CD4-positive, alpha-beta T cell treated with Interleukin-4 for 1 hour (primary cell): ENCODE measurements around the gene CBFA2T3.
"Not testable (repeated sequence)": the region's sequence is repeated elsewhere in the genome, so short reads cannot be mapped to it uniquely, and the experiment has no call there.

Experiments
- DNase-seq, 2 donors: peaks; one replicate each; pipeline ENCODE4 v3.0.0-alpha.2; 2020 to 2022

The CBFA2T3 gene

DNA sequence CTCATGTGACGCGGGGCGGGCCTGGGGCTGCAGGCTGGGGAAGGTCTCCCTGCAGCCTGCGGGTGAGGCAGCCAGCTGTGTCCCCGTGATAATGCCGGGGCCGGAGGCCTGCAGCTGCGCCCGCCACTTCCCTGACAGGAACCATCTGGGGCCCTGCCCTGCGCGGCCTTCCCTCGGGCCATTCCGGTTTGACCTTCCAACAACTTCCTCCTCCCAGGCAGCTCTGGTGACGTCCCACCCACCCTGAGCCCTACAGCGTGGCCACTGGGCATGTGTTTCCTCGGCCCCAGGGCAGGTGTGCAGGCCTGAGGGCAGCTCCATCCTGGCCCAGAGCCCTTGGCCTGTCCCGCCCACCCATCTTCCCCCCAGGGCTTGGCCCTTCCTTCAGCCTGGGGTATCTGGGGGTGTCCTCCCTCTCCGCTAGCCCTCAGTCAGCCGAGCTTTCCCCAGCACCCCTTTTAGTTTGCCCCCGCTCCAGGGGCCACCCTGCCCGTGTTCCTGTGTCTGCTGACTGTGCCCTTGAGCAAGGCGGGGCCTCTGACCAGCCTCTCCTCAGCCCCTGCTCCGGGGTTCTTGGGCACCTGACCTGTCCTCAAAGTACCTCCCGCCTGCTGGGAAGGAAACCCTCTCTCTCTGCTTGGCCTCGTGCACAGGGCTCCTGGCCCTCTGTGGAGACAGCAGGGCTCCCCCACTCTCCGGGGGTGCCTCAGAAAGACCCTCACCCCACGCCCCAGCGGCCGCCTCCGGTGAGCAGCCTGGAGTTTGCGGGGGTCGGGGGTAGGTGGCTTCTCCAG is at the start of gene CBFA2T3:
CBFA2T3 (minus strand) TSS at position 190 of the 794 bp plus-strand sequence. CDS start 400 bp downstream, outside the sequence.
- peak in 1 of 2 donors; percentile 59 for DNase-seq

DNA sequence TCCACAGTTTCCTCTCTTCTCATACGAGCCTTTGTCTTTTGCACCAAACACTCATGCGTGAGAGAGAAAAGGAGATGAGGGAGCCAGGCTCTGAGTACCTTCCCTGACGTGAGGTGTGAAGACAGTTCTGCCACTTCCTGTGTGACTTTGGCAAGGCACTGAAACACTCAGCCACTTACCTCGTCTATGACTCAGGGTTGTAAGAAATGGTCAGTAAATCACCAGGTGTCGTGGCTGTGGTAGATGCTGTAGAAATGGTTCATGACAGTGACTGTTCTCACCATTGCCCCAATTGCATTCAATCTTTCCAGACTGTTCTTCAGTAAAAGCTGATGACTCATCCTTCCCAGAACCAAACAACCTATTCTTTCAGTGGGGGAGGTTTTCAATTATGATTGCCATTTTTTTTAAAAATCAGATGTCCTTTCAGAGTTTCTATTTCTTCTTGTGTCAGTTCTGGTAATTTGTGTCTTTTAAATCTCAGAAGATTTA is 49.2 kb upstream of the CBFA2T3 start:
- DNase-seq: peak; percentile 58 to 60

DNA sequence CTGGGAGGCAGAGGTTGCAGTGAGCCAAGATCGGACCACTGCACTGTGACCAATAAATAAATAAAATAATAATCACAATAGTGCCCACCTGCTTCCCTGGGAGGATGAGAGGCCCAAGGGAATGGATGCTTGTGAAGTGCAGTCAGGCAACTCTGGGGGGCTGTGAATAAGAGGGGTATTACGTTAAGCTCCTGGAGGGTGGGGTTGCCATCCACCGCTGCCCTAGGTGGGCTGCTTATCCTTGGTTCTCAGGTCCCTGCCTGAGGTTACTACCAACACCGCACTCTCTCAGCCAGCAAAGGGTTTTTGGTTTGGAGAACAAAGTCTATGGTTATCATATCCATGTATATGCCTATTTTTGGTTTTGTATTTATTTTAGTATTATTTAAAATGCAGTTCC is 48.6 kb upstream of the CBFA2T3 start:
- no peak for DNase-seq

DNA sequence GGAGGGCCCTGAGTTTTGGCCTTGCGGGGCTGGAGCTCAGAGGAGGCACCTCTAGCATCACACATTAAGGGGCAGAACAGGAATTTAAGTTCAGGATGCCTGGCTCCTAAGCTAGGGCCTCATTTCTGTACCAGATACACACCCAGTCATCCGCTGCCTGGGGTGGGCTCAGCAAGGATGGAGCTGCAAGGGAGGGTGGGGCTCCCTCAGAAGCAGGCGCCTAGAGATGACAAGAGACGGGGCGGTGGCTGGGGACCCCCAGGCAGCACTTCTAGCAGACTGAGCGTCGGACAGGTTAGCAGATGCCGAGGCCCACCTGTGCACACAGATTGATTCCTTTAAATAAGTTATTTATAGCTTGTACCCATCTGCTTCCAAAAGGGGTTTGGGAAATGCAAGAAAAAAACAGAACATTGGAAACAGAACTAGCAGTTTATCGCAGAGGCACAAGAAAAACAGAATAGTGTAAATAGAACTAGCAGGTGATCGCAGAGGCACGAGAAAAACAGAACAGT is 47.6 kb upstream of the CBFA2T3 start:
- DNase-seq: no peak

DNA sequence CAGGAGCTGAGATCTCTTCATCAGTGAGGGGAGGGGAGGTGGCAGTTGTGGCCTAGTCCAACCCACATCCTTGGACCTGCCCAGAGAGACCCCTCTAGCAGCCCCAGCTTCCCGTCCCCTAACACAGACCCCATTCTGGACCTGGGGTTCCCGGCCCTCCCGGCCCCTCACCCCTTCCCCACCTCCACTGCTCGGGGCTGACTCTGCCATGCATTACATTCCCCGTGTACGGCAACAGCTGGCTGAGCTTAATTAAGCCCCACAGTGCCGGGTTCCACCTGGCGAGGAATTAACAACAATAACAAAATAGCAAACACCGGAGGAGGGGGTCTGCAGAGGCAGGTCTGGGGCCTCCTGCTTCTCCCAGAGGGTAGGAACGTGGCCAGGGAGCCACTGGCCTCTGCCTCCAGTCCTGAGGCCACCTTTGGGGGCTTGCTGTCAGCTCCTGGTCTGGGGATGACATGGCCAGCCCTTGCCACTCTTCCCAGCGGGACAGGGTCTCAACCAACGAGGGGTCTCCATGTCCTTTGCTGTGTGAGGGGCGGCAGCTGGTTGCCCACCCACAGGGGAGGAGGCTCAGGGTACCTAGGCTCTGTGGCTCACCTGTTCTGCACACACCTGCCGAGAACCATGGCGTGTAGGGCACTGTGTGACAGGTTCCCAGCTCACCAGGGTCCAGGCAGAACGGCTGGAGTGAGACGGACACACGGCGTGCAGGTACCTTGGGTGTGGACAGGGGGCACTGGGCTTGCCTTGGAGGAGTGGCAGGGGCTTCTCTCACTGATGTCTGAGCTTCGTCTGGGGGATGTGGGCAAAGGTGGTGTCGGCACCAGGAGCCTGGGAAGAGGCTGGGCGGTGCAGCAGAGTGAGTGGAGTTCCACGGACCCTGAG is 46.9 kb upstream of the CBFA2T3 start:
- DNase-seq: no peak

DNA sequence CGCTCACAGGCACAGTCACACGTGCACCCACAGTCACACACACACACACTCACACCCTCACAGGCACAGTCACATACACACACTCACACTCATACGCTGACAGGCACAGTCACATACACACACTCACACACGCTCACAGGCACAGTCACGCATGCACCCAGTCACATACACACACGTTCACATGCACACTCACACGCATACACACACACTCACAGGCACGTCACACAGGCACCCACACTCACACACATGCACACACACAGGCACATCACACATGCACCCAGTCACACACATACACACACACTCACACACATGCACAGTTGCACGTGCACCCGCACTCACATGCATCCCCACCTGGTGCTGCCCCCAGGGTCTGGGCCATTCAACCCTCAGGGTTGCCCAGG is 46.1 kb upstream of the CBFA2T3 start:
- DNase-seq: no peak

DNA sequence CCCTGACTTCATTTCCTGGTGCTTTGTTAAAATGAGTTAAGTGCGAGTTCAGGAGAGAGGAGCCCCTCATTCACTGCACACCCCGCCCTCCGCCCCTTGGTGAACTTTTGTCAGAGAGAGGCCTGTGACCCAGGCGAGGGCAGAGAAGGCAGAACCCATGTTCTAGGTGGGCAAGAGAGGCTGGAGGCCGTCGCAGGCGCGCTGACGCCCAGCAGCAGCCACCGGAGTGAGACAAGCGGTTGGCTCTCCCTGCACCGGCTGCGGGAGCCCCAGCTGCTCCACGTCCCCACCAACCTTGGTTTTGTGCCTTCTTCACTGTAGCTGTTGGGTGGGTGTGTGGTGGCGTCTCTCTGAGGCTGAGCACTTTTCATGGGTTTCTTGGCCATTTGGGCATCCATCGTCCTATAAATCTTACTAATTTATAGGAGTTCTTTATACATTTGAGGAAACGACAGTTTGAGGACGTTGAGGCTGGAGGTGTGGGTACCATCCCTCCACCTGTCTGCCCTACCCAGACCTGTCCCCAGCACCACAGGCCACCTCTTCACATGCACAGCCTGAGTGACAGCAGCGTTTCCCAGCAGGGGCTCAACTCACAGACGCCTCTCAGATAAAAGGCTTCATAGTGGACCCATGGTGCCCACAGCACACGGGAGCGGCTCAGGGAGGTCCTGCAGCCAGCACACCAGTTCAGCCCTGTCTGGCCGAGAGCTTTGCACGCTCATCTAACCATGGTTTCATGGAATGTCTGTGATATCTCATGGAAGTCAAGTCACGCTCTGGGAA is 45.2 kb upstream of the CBFA2T3 start:
- no peak for DNase-seq

DNA sequence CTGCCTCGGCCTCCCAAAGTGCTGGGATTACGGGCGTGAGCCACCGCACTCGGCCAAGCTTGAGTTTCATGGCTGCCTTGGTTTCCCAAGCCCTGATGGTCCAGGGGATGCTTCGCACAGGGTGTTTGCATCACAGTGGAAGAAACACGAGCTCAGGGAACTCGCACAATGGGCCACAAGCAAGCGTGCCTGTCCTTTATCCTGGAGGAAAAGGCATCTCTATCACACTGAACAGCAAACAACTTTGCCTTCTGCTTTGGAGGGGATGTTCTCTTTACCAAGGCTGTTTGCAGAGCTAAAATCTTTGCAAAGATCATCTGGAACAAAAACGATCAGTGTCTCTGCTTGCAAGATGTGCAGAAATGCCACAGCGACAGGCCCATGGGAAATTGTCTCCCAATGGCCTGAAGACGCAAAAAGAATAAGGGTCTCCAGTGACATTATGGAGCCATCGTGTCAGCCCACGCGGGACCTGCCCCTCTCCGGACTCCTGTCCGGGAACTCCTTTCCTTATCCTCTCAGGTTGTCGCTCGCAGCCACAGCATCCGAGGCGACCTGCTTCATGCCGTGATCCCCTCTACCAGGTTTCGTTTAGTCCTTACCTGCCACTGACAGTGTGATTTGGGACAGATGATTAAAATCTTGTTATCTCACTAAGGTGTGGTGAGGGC is 44.1 kb upstream of the CBFA2T3 start:
- no peak for DNase-seq

DNA sequence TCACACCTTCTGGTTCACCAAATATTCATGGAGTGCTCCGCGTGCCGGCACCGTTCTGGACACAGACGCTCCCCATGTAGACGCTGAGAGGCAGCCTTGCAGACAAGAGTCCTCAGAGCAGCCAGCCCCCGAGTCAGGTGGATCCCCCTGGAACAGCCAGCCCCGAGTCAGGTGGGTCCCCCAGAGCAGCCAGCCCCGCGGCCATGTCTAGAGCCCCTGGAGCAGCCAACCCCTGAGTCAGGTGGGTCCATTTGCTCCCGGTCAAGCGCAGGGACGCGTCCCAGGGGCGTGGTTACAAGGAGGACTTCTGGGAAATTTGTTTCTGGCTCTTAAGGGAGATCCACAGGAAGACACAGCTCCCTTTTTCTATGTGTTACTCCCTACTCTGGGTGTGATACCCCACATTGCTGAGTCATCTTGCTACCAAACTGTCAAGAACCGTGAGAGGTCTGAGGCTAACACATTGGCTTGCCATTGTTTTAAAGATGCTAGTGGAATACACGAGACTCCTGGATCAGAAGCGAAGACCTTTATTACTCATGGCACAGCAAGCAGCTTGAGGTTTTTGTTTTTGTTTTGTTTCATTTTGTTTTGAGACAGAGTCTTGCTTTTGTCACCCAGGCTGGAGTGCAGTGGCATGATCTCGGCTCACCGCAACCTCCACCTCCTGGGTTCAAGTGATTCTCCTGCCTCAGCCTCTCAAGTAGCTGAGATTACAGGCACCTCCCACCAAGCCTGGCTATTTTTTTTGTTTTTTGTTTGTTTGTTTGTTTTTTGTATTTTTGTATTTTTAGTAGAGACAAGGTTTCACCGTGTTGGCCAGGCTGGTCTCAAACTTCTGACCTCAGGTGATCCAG is 43.3 kb upstream of the CBFA2T3 start:
- DNase-seq: peak in 1 of 2 donors; percentile 22

DNA sequence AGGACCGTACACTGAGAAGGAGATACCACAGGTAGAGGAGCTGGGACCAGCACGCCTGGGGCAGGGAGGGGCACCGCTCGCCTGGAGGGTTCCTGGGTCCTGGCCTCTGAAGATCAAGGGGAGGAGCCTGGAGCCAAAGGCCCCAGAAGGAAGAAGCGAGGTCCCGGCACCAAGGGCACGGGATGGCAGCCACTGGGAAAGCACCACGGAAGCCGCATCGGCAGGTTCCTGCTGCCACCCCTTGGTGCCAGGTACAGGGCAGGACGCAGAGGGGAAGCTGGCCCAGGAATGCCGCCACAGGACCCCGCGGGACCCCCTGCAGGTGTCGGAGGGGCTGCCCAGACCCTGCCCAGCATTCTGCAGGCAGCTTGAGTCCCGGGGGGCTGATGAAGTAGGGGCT is 42.5 kb upstream of the CBFA2T3 start:
- no peak for DNase-seq

DNA sequence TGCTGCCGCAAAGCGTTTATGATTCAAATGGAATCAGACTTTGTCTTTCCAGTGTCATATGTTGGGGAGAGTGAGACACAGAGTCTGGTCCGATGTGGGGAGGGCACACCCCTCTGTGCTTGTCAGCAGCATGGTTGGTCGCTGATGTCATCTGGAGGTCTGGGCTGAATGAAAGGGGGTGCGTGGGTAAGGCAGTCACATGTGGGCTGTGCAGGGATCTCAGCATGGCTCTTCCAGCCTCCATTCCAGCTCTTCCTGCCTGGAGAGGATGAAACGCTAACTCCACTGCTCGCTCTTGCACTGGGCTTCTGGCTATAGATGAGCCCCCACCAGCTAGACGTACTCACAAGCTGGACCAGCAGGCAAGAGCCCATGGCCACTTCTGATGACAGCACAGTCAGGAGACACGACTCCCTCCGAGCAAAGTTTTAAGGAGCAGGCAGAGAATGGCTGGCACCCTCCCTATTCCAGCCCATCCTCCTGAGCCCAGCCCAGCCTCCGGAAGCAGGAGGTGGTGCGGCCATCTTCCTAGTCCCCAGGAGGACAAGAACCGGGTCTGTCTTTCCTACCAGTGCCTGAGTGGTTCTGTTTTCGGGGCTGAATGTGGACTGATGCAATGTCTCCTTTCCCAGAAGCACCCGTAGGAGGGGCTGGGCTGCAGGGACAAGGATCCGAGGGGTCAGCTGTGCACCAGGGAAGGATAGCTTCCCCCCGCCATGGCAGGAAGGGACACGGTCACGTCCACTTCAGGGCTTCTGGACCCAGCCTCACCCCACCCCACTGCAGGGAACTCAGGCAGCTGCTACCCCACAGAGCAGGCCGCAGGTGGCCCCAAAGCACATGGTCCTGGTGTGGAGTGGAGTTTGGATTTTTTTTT is 41.5 kb upstream of the CBFA2T3 start:
- DNase-seq: no peak

DNA sequence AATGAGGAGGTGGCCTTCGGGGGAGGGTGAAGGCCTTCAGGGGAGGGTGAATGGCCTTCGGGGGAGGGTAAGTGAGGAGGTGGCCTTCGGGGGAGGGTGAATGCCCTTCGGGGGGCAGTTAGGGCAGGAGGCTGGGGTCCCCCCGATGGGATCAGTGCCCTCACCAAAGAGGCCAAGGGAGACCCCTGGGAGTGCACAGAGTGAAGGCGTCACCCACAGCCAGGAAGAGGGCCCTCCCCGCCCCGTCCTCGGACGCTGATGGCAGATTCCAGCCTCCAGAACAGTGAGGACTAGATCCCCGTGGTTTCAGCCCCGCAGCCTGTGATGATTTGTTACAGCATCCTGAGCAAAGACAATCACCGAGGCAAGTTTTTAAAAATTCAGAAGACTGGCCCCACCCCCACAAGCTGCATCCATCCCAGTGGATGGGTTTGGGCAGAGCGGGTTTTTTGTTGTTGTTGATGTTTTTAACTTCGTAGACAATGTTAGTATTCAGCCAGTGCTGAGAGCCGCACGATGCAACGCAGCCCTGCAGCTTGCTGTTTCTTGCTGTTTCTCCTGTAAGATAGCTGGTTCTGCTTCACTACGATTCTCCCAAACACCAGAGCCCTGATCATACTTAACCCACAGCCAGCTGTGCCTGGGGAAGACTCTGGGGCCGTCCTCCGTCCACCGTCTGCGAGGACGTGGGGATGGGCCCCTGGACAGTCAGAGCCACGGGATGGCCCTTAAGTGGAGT is 40.7 kb upstream of the CBFA2T3 start:
- DNase-seq: no peak

DNA sequence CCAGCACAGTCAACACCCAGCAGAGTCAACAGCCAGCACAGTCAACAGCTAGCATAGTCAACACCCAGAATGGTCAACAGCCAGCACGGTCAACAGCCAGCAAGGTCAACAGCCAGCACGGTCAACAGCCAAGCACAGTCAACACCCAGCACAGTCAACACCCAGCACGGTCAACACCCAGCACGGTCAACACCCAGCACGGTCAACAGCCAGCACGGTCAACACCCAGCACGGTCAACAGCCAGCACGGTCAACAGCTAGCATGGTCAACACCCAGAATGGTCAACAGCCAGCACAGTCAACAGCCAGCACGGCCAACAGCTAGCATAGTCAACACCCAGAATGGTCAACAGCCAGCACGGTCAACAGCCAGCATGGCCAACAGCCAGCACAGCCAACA is 39.6 kb upstream of the CBFA2T3 start:
- not testable (repeated sequence) for DNase-seq

DNA sequence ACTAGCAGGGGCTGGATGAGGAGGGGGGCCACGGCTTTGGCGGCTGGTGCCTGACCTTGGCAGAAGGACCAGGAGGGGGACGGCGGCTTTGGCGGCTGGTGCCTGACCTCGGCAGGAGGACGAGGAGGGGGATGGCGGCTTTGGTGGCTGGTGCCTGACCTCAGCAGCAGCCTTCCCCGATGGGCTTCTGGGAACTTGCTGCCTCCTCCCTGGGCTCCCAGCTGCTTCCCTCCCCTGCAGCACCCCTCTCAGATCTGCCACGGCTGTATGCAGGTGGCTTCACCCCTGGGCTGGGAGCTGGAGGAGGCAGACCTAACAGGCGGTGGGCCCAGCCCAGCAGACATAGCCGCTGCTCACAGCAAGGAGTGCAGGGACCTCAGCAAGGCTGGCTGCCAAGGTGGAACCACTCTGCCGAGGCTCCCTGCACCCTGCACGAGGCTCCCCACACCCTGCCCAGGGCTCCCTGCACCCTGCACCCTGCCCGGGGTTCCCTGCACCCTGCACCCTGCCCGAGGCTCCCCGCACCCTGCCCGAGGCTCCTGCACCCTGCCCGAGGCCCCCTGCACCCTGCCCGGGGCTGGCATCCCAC is 38.4 kb upstream of the CBFA2T3 start:
- no peak for DNase-seq

DNA sequence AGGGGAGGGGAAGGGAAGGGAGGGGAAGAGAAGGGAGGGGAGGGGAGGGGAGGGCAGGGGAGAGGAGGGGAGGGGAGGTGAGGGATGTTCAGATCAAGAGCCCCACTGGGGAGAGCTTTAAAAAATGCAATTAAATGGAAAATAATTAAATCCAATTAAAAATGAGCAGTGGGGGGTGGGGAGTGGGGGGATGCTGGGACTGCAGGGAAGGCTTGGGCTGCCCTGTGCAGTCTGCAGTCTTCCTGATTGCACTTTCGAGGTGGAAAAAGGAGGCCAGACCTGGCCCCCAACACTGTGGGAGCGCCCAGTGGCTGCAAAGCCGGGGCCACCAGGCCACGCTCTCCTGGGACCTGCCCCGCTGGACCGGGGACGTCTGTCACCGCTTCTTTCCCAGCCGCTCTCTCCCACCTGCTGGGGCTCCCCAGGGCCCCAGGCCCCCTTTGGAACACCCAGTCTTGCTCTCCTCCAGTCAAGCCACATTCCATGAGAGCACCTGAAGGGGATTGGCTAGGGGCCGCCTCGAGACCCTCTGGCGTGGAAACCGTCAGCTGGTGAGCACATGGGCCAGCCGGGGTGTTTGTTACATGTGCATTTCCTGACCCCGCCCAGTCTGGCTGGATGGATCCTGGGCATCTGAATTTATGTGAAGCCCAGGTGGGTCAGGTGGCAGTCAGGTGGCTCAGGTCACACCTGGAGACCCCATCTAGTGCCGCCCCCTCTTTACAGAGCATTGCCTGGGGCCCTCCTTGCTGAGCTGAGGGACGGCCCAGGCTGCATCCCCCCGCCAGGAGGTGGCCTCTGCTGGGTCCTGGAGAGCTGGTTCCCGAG is 37.6 kb upstream of the CBFA2T3 start:
- DNase-seq: no peak

DNA sequence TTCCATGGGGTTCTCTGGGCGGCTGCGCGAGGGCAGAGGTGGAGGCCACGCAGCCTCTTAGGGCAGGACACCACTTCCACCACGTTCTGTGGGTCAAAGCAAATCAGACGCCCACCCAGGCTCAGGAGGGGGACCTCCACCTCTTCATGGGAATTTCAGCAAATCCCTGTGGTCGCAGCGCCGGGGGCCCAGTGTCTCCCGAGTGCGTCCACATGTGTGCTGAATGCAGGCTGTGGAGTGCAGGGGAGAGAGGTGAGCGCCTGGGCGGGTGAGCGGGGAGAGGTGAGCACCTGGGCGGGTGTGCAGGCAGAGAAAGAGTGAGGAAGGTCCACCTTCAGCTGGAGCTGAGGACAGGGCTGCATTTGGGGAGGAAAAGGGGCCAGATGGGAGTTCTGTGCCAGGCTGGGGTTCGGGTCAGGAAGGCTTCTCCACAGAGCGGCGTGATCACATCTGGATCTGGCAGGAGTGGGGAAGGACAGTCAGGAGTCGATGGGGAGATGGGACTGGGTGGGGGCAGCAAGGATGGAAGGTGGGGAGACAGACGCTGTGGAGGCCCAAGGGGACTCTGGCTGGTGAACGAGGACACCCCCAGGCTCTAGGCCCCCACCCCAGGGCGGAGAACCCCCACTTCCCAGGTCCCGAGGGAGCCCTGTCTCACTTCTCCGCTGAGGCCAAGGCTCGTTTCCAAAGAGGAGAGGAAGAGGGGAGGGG is 36.8 kb upstream of the CBFA2T3 start:
- no peak for DNase-seq

DNA sequence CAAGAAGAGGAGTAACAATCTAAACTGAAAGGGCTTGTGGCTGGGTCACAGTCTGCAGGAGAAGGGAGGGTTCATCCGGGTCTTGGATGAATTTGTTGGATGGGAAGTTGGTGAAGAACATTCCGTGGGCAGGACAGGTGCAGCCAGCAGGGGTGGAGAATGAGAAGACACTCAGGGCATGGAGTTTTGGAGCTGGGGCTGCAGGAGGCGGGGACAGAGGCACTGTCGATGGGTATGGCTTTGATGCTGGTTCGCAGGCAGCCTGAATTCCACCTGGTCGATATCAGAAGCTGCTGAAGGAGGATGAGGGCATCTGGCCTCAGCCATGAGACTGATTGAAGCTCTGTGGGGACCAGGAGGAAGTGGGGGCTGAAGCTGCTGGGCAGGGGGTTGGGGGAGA is 36.1 kb upstream of the CBFA2T3 start:
- DNase-seq: no peak
